Activated CD4-positive, alpha-beta T cell treated with anti-CD3 and anti-CD28 coated beads, Interleukin-2, amount 50 U/mL, for 4 hours (primary cell): ENCODE data around the gene NTM.
"Not testable (repeated sequence)": the region's sequence is repeated elsewhere in the genome, so short reads cannot be mapped to it uniquely, and the experiment has no call there.

ENCODE experiments used
- DNase-seq, 2 experiments: peaks; one replicate each; pipeline ENCODE4 v3.0.0-alpha.2; 2020

NTM gene

DNA sequence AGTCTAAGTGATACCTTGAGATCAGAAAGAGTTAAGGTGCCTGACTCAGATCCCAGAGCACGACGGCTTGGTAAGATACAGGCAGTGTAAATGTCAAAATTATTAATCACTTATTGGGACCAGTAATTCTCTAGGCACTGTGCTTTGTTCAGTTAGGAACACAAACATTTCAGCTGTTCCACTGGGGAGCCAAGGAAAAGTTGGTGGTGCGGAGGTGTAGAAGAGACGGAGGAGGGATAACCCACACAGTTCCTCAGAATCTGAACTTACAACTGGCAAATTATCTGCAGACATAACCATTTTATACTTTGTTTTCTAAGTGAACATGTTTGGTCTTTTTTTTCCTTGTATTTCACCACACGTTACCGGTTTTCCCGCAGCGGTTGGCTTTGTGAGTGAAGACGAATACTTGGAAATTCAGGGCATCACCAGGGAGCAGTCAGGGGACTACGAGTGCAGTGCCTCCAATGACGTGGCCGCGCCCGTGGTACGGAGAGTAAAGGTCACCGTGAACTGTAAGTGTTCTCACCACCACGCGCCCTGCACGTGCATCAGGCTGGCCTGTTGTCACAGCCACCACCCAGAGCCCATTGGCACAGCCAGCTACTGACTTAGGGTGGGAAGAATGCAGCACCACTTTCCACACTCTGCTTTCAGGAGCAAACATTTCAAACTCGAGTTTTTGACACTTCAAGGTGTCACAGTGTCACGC lies 937.0 kb downstream of the NTM start:
- DNase-seq = no peak

DNA sequence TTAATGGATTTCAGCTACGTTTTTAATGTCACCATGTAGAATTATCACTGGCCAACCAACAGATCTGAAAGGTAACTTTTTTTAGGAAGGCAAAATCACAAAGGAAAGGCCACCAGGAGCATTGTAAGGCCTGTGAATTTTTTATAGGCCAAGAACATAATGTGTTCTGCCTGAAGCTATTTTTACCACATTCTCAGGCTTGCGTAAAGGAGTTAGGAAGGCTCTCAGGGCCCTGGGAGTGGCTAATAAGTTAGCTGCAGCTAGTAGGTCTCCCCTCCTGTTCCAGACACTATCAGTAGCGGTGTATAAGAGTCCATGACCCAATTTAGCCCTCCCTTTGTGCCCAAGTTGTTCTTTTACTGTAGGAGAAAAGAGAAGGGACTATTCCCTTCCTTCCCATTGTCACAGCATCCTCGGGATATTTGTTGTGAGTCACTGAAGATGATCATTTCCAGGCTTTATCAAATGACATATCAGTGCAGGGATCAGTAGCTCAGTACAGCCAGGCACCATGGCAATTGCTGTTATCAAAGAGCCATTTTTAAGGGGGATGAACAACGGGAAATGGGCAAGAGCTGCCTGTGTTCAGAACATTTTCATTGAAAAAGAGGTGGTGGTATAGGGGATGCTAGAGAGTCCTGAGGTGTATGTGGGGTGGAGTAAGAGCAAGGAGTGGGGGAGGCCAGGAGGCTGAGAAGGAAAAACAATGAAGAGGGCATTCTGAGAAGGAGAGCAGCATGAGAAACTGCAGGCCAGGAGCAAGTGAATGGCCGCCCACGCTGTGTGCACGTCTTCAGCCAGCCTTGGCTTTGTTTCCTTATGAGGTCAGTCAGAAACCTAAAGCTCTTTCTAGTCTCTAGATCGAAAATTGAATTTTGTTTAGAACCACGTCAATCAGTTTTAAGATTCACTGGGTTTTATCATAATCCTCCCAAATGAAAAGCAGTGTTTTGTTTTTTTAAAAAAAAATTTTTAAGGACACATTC lies 940.3 kb downstream of the NTM start:
- no peak for DNase-seq

GRCh38 chr11:132311703-132312102 lies 941.3 kb downstream of the NTM start:
- no peak for DNase-seq

GRCh38 chr11:132312161-132312560 lies 941.7 kb downstream of the NTM start:
- no peak for DNase-seq

- no peak for DNase-seq
Measured at GRCh38 chr11:132312701-132313111, 942.3 kb downstream of the NTM start.

DNA sequence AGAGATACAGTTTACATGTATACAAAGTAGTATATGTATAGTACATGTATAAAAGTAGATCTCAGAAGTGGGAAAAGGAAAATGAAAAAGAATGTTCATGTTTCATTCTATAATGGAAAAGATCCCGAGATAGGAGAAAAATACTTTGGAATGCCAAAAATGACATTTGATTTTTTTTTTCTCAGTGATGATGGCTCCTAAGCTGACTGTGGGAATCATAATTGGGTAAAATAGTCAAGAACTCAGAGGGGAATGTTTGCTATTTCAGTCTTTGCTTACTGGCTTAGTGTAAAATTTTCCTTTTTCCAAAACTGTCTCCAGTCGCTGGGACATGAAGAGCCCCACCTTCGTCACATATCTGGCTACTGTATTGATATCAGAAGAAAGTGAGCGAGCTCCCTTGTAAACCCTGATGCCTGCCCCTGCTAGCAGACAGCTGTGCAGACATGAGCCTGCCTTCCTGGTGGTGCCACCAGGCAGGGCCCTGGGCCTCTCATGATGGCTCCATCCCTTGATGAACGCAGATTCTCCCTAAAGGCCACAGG lies 944.6 kb downstream of the NTM start:
- DNase-seq = no peak

GRCh38 chr11:132315696-132316095 lies 945.3 kb downstream of the NTM start:
- DNase-seq = no peak

DNA sequence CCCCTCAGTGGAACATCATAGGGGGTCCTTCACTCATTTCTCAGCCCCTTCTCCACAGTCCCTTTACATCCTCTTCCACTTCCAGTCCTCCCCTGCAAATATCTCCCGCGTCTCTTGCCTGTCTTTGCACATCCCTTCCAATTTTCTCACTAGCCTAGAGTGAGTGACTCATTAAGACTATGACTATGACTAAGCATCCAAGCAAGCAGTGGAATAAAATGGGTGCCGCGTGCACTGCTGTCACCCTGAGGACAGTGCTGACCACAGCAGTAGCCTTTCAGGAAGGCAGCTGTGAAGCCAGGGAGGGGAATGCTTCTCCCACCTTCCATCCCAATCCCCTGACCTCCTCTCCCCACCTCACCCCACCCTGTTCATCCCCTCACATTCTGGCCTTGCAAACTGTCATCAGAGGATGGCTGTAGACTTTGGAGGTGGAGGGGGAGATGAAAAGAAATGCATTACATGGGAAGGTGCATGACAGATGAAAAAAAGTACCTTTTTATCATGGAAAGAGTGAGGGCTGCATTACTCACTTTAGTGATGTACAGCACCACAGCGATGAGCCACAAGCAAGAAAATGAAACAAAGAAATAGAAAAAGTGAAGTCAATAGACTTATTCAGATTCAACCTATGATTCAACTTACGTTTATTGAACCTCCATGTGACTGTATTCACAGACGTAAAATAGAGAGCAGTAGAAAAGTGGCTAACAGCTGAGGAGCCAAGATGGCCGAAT lies 948.2 kb downstream of the NTM start:
- no peak for DNase-seq

- not testable (repeated sequence) for DNase-seq
Measured at GRCh38 chr11:132319419-132319818, 949.0 kb downstream of the NTM start.

DNA sequence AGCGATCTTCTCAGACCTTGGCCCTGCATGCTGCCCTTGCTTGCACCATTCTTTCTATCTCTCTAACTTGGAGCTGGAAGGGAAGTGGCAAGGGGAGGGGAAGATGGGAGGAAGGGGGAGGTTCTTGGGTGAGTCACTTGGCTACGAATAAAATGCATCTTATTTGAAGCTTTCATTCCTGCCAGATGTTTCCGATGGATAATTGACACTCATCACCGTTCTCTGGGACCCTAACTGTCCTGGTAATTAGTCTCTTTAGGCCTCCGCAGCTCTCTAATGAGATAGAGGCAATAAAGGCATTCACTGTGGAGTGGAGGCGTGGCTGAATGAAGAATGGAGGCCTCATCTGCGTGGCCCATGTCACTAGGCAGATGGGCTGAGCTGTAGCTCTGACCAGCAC lies 960.1 kb downstream of the NTM start:
- DNase-seq = no peak

DNA sequence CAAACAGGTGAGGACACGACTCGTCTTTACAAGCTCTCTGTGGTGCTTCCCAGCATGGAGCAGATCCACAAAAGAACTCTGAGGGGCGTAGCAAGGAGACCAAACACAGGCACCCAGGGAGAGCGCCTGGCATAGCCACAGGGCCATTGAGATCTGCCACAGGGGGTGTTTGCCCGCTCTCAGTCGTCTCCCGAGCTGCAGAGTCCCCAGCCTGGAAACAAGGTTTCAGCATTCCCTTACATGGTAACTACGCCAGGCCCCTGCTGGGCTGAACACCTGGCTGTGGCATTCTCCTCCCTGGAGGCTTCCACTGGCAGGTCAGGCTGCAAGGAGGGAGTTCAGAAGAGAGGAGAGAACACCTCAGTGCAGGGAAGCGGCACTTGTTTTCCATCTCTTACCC lies 962.1 kb downstream of the NTM start:
- DNase-seq = no peak

- no peak for DNase-seq
Measured at GRCh38 chr11:132334769-132335280, 964.4 kb downstream of the NTM start.

- DNase-seq = no peak
Measured at GRCh38 chr11:132335311-132335710, 964.9 kb downstream of the NTM start.

DNA sequence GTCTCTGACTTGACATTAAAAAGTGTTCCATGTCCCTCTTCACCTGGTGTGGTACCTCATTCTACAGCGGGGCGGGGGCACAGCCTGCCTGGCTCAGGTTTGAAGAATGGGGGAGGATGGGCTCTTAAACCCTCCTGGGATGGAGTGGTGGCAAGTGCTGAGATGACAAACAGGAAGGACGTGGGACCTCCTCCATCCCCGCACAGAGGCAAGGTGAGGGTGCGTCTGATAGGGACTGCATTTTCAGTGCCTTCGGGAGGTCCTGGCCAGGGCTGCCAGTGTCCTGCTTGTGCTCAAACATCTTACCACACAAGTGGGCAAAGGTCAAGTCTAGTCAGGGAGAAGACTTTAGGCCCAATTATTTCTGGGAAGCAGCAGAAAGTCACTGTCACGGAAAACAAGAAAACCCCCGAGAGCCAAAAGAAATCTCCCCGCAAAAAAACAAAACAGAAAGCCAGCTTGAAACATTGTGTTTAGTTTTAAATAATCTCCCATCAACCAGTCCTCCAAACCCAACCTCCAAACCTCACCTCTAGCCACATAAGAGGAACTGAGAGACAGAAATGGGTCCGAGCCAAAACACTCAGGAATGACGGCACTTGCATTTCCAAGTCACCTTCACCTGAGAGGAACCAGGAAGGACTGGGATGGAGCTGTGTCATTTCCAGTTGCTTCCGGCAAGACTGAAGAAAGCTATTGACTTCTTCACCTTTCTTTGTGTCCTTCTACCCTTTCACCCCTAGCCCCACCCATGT lies 966.5 kb downstream of the NTM start:
- no peak for DNase-seq

- no peak for DNase-seq
Measured at GRCh38 chr11:132337819-132338416, 967.5 kb downstream of the NTM start.

- DNase-seq = no peak
Measured at GRCh38 chr11:132342408-132342807, 972.0 kb downstream of the NTM start.

- DNase-seq = no peak
Measured at GRCh38 chr11:132343445-132344175, 973.2 kb downstream of the NTM start.

DNA sequence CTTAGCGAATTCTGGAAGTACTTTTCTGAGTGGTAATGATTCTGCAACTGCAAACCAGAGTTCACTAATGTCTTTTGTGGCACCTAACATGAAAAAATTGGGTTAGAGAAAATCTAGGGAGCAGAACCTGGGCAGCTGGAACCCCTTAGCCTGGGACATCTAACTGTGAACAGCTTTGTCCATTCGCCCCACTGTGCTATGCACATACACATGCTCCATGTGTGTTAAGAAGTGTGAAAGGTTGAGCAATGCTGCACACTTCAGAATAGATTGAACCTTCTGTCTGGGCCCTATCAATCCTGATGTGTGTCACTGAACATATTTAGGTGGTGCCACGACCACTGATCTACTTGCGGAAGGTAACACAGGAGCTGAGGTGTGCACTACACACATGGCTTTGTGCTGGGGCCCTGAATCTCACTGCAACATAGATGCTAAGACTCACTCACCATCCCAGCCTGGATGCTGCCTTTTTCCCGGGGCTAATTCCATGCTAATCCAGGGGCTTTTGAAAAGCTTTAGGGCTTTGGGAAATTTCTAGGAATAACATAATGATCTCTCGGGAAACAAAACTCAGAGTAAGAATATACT lies 976.2 kb downstream of the NTM start:
- DNase-seq = no peak

GRCh38 chr11:132347156-132348090 lies 977.0 kb downstream of the NTM start:
- no peak for DNase-seq
